Psoas muscle (tissue), 8 donors: Measurements from ENCODE around the gene PSMD7. TPM values are rescaled to one million over a fixed set of nuclear protein-coding genes. Genes with fewer than 3 reads are reported as not detected.

Experiments used
- ATAC-seq, 4 donors: fragments of 200-7000 bp; cut with Tn5 transposase; one replicate each; pipeline ENCODE4 v1.9.1; 2020; ENCODE audit warnings: moderate library complexity in 3 of 4, mild to moderate bottlenecking in 2 of 4
- DNase-seq, 2 donors: peaks; one replicate each; pipeline ENCODE4 v3.0.0-alpha.2; 2020
- H3K27ac ChIP-seq: fragments of 200-600 bp; one replicate; pipeline ENCODE4 v1.8.0; 2022
- H3K27me3 ChIP-seq, 3 donors: fragments of 200-600 bp in 1 of 3; one replicate each; pipeline versions ENCODE4 v1.6.1 to v1.8.0; 2013 to 2022; ENCODE audit warnings: low read length in 2 of 3, mild to moderate bottlenecking in 2 of 3, moderate library complexity in 1 of 3; ENCODE audit not compliant: insufficient read depth in 3 of 3
- H3K36me3 ChIP-seq, 2 donors: fragments of 200-600 bp in 1 of 2; one replicate each; pipeline versions ENCODE4 v1.6.1 to v1.8.0; 2013 to 2022; ENCODE audit warnings: low read depth in 1 of 2, mild to moderate bottlenecking in 1 of 2, moderate library complexity in 1 of 2; ENCODE audit not compliant: insufficient read depth in 1 of 2
- H3K4me1 ChIP-seq: fragments of 200-600 bp; one replicate; pipeline ENCODE4 v1.8.0; 2022
- H3K4me3 ChIP-seq: fragments of 200-600 bp; one replicate; pipeline ENCODE4 v1.8.0; 2022; ENCODE audit warnings: mild to moderate bottlenecking
- H3K9me3 ChIP-seq: fragments of 200-600 bp; one replicate; pipeline ENCODE4 v1.8.0; 2022
- CTCF ChIP-seq: fragments of 200-600 bp; IDR thresholded peaks from one replicate; pipeline ENCODE4 v1.8.0; 2022; ENCODE audit warnings: antibody characterized with exemption
- WGBS, 3 donors: extraction: QIAGEN DNeasy Blood & Tissue Kit; methylation state at CpG; one replicate each; pipeline versions ENCODE4 v1.1.6 to v1.1.7; 2013; 5-methylcytosine and 5-hydroxymethylcytosine counted together
- intact Hi-C, 2 donors: fragments of 100-400 bp; cut with DNase I; formaldehyde crosslinking; loops; one replicate each; pipeline versions ENCODE4 v1.11.0 to v1.14.2; 2022
- polyA plus RNA-seq, 3 donors: library from polyadenylated mRNA; stranded (reverse); fragments of 200-250 nt; gene quantifications; one replicate each; pipeline ENCODE4 v1.2.3, GENCODE V29; 2013
- total RNA-seq, 4 donors: library from RNA; stranded (reverse); fragmentation: NEBNext Ultra II Directional in 2 of 4; extraction: Animal tissue kit (Norgen Biotek cat#: 25700) in 2 of 4; gene quantifications; one replicate each; pipeline versions ENCODE4 v1.2.1 to v1.2.4, GENCODE V29; 2021 to 2023
- donor health status: healthy with polysubstance abuse.
- donor health status: DM: no; HTN: no; CAD: no; lungs with moderate emphysema.
- donor health status: Bipolar disorder and iron deficiency.
- donor health status: healthy.
- donor health status: DM: yes; HTN: yes; CAD: no.
- donor health status: DM: no; HTN: no; CAD: no.
- donor health status: DM: no; HTN: no; CAD: no.
- donor health status: DM: yes; HTN: yes; CAD: no.

Gene PSMD7
- total and polyA plus RNA-seq, 7 donors = 122 to 230 (median 201) TPM

DNA sequence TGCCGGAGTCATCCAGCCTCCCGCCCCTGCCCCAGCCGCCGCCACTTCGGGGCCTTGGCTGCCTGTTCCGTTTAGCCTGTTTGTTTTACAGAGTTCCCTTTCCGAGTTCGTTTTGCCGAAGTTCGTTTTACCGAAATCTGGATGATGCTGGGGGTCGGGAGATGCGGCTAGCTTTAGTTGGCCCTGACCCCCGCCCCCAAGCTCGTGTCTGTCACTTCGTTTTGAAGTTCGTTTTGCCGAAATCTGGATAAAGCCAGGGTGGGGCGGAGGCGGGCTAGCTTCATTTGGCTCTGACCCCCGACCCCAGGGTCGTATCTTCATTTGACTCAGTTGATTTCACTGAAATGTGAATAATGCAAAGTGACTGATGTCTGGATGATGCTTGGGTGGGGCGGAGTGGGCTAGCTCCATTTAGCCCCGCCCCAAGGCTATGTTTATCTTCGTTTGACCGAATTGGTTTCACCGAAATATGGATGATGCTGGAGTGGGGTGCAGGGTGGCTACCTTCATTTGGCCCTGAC lies 591 bp downstream of the PSMD7 start:
- peak overlapping the region; percentile 97 for H3K27ac ChIP-seq
- H3K9me3 ChIP-seq = no peaks in the 10 kb centered on the region
- peaks cover 12 to 40% of the 10 kb centered on the region in 2 donors for H3K36me3 ChIP-seq
- peak overlapping the region; percentile 85 for H3K4me3 ChIP-seq
- intact Hi-C loops = loop anchor here in 1 of 2 donors (5.0 kb wide), 1 partner anchor 310 kb away; the partner anchor contains the start of gene GLG1
- 0% methylated on average over 27 of the region's 27 CpGs for WGBS, 3 donors
- TF ChIP-seq CTCF = no peak
- no peaks in the 10 kb centered on the region for H3K27me3 ChIP-seq
- DNase-seq (peak; percentile 19 to 55), ATAC-seq (peak; percentile 46 to 69 (median 50))
- H3K4me1 ChIP-seq = peaks cover 31% of the 10 kb centered on the region

GRCh38 chr16:74298104-74298503 lies 1.5 kb downstream of the PSMD7 start:
- Histone ChIP-seq H3K27me3 (no peaks in the 10 kb centered on the region), H3K4me3 (peak overlapping the region; percentile 85), H3K27ac (peak overlapping the region; percentile 97), H3K4me1 (peaks cover 31% of the 10 kb centered on the region), H3K9me3 (no peaks in the 10 kb centered on the region), H3K36me3 (peaks cover 21 to 49% of the 10 kb centered on the region in 2 donors)
- DNase-seq = no peak
- ATAC-seq = no peak
- no peak for TF ChIP-seq CTCF
- intact Hi-C loops = loop anchor here in 1 of 2 donors (5.0 kb wide), 1 partner anchor 309 kb away; the partner anchor contains the start of gene GLG1
- 75 to 81% (median 78%) methylated on average over 2 of the region's 2 CpGs for WGBS, 3 donors

DNA sequence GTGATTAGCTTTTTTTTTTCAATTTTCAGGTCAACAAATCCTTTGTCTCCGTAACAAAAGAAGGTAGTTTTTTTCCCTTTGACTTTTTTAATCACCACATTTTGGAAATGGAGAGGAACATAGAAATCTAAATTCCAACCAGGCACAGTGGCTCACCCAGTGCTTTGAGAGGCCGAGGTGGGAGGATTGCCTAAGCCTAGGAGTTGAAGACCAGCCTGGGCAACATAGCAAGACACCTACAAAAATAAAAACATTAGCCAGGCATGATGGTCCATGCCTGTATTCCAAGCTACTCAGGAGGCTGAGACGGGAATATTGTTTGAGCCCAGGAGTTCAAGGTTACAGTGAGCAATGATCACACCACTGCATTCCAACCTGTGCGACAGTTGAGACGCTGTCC lies 5.7 kb downstream of the PSMD7 start:
- Histone ChIP-seq H3K27ac (no peak overlapping the region), H3K4me3 (no peak overlapping the region), H3K36me3 (peaks cover 36 to 91% of the 10 kb centered on the region in 2 donors), H3K27me3 (no peaks in the 10 kb centered on the region), H3K9me3 (no peaks in the 10 kb centered on the region), H3K4me1 (peaks cover 23% of the 10 kb centered on the region)
- DNase-seq = no peak
- WGBS, 3 donors = 87 to 93% (median 88%) methylated on average over 5 of the region's 5 CpGs
- no peak for ATAC-seq
- intact Hi-C loops = no loop called here
- TF ChIP-seq CTCF = no peak

DNA sequence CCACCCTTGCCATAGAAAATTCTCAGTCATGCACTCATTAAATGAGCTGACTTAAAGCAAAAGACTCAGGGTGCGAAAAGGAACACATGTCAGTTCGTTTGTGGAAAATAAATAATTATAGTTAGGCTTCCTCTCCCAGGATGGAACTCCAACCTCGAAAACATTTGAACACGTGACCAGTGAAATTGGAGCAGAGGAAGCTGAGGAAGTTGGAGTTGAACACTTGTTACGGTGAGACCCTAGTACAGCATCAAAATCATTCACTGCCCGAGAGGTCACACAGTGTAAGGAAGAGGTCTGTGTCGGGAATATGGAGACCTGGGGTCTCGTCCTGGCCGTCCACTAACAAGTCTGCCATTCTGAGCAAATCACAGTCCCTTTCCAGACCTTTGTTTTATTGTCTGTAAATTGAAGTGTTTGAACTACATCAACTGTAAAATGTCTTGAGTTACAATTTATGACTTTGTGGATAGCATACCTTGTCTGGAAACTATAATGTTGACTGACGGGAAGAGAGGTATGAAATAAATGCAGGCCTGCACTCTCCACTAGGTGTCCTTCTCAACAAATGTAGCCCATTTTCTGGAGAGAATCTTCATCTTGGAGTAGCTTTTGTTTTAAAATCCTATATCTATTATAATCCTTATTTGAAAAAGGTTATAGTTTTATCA lies 7.7 kb downstream of the PSMD7 start:
- no peak overlapping the region for H3K27ac ChIP-seq
- no peak for DNase-seq
- peaks cover 32 to 89% of the 10 kb centered on the region in 2 donors for H3K36me3 ChIP-seq
- no peak overlapping the region for H3K4me3 ChIP-seq
- ATAC-seq = peak in 1 of 4 donors; percentile 24
- H3K4me1 ChIP-seq = peaks cover 5% of the 10 kb centered on the region
- intact Hi-C loops = no loop called here
- no peaks in the 10 kb centered on the region for H3K27me3 ChIP-seq
- no peaks in the 10 kb centered on the region for H3K9me3 ChIP-seq
- 62 to 79% (median 66%) methylated on average over 10 of the region's 10 CpGs for WGBS, 3 donors
- peak; percentile 12 for TF ChIP-seq CTCF
